Measurements from ENCODE around the gene WNT3. TPM values are rescaled to one million over a fixed set of nuclear protein-coding genes. Genes with fewer than 3 reads are reported as not detected.

The WNT3 gene
- total RNA-seq, 1 donor from 2014 or later: 1.3 TPM

GRCh38 chr17:46809110-46809571 lies 9.4 kb downstream of the WNT3 start:
- ChIA-PET CTCF (no interaction called here), POLR2A (no interaction called here)
- Mint-ChIP-seq H3K27me3 (peaks cover 29% of the 10 kb centered on the region), H3K36me3 (ENCODE audit: low read depth) (no peaks in the 10 kb centered on the region), H3K4me1 (no peaks in the 10 kb centered on the region), H3K9me3 (no peaks in the 10 kb centered on the region), H3K27ac (no peak overlapping the region), H3K4me3 (no peak overlapping the region)
- DNase-seq: no peak
- TF ChIP-seq CTCF (IDR thresholded peaks at IDR 0.05): no peak
- no peak for ATAC-seq (ENCODE audit: low read depth)
- intact Hi-C loops (cut with micrococcal nuclease): no loop called here

- DNase-seq: no peak
- no peaks in the 10 kb centered on the region for H3K9me3 Mint-ChIP-seq
Measured at GRCh38 chr17:46805771-46806170, 12.7 kb downstream of the WNT3 start.

GRCh38 chr17:46803544-46803943 lies 14.9 kb downstream of the WNT3 start:
- H3K27ac Mint-ChIP-seq: no peak overlapping the region
- peaks cover 12% of the 10 kb centered on the region for H3K27me3 Mint-ChIP-seq
- no peak for TF ChIP-seq CTCF (IDR thresholded peaks at IDR 0.05)
- CTCF ChIA-PET: no interaction called here
- DNase-seq: no peak
- no peaks in the 10 kb centered on the region for H3K9me3 Mint-ChIP-seq
- ATAC-seq (ENCODE audit: low read depth): no peak
- no peaks in the 10 kb centered on the region for H3K36me3 Mint-ChIP-seq (ENCODE audit: low read depth)
- H3K4me1 Mint-ChIP-seq: no peaks in the 10 kb centered on the region
- no peak overlapping the region for H3K4me3 Mint-ChIP-seq
- intact Hi-C loops (cut with micrococcal nuclease): no loop called here
- POLR2A ChIA-PET: interaction anchor here (0.9 kb wide), 1 partner anchor 8 kb away, joined by 3 read pairs; no protein-coding TSS in a partner anchor

More at GRCh38 chr17:46805771-46806170, 12.7 kb downstream of the WNT3 start:
- Mint-ChIP-seq H3K27me3 (peaks cover 5% of the 10 kb centered on the region), H3K27ac (no peak overlapping the region), H3K4me3 (no peak overlapping the region), H3K4me1 (no peaks in the 10 kb centered on the region), H3K36me3 (ENCODE audit: low read depth) (no peaks in the 10 kb centered on the region)
- POLR2A ChIA-PET: no interaction called here
- no peak for TF ChIP-seq CTCF (IDR thresholded peaks at IDR 0.05)
- intact Hi-C loops (cut with micrococcal nuclease): no loop called here
- CTCF ChIA-PET: no interaction called here
- ATAC-seq (ENCODE audit: low read depth): no peak

GRCh38 chr17:46802800-46803199 lies 15.7 kb downstream of the WNT3 start:
- intact Hi-C loops (cut with micrococcal nuclease): no loop called here
- Mint-ChIP-seq H3K36me3 (ENCODE audit: low read depth) (no peaks in the 10 kb centered on the region), H3K4me1 (no peaks in the 10 kb centered on the region), H3K27me3 (peaks cover 12% of the 10 kb centered on the region), H3K27ac (no peak overlapping the region), H3K9me3 (no peaks in the 10 kb centered on the region), H3K4me3 (no peak overlapping the region)
- no peak for TF ChIP-seq CTCF (IDR thresholded peaks at IDR 0.05)
- CTCF ChIA-PET: no interaction called here
- ATAC-seq (ENCODE audit: low read depth) (no peak), DNase-seq (no peak)
- POLR2A ChIA-PET: interaction anchor here (0.9 kb wide), 1 partner anchor 9 kb away, joined by 3 read pairs; no protein-coding TSS in a partner anchor

- DNase-seq (no peak), ATAC-seq (ENCODE audit: low read depth) (no peak)
- intact Hi-C loops (cut with micrococcal nuclease): no loop called here
- TF ChIP-seq CTCF (IDR thresholded peaks at IDR 0.05): no peak
- no peaks in the 10 kb centered on the region for H3K9me3 Mint-ChIP-seq
- H3K27ac Mint-ChIP-seq: no peak overlapping the region
- no peaks in the 10 kb centered on the region for H3K4me1 Mint-ChIP-seq
- ChIA-PET CTCF (no interaction called here), POLR2A (no interaction called here)
- H3K36me3 Mint-ChIP-seq (ENCODE audit: low read depth): no peaks in the 10 kb centered on the region
- H3K4me3 Mint-ChIP-seq: no peak overlapping the region
- peaks cover 16% of the 10 kb centered on the region for H3K27me3 Mint-ChIP-seq
Measured at GRCh38 chr17:46800573-46800972, 17.9 kb downstream of the WNT3 start.
